ENCODE data around the gene DLG4.

Gene DLG4

GRCh38 chr17:7219812-7220592, at the start of gene DLG4, which contains the start of gene ACADVL:
Gene DLG4, minus strand, starts transcription at chr17:7219836.
Gene ACADVL, plus strand, starts transcription at chr17:7219938. Its CDS starts 47 bp downstream, at chr17:7219985.
- TF ChIP-seq EZH2phosphoT487 (IDR thresholded peaks at IDR 0.05; ENCODE audit: borderline replicate concordance, low read length) (no peak), CTCF (IDR thresholded peaks at IDR 0.05; ENCODE audit: low read depth, low read length, poor library complexity, severe bottlenecking) (no peak)
- H3K9me3 ChIP-seq (ENCODE audit: control insufficient read depth, insufficient read depth, low read length), result no peaks in the 10 kb centered on the region
- peaks cover 42% of the 10 kb centered on the region for H3K36me3 ChIP-seq (ENCODE audit: control insufficient read depth, low read length)
- peak within 1 kb of the TSS; percentile 43 for H3K27ac ChIP-seq (ENCODE audit: low read depth, low read length)
- H4K20me1 ChIP-seq (ENCODE audit: control insufficient read depth, insufficient read depth, low read depth, low read length), result peaks cover 5% of the 10 kb centered on the region; the same call in 1 of the 2 replicates
- H3K9me2 ChIP-seq (replicated peaks; ENCODE audit: control insufficient read depth, low read length), result no peaks in the 10 kb centered on the region
- H3F3A ChIP-seq (ENCODE audit: control insufficient read depth, insufficient read depth), result peaks cover 17% of the 10 kb centered on the region
- peaks cover 26% of the 10 kb centered on the region for H3K79me2 ChIP-seq (ENCODE audit: control insufficient read depth, low read length)
- no peaks in the 10 kb centered on the region for H3K27me3 ChIP-seq (ENCODE audit: control insufficient read depth, low read length)
- H3K4me2 ChIP-seq (ENCODE audit: low read length), result peak within 1 kb of the TSS; percentile 82
- peak within 1 kb of the TSS; percentile 73 for H3K4me3 ChIP-seq (ENCODE audit: low read length)
- H3K4me1 ChIP-seq (ENCODE audit: control insufficient read depth, low read length), result peaks cover 56% of the 10 kb centered on the region

GRCh38 chr17:7266784-7267183, 47.1 kb upstream of the DLG4 start:
- TF ChIP-seq CTCF (IDR thresholded peaks at IDR 0.05; ENCODE audit: low read depth, low read length, poor library complexity, severe bottlenecking), result no peak
- TF ChIP-seq EZH2phosphoT487 (IDR thresholded peaks at IDR 0.05; ENCODE audit: borderline replicate concordance, low read length), result no peak
- H3K4me3 ChIP-seq (ENCODE audit: low read length), result no peak overlapping the region
- no peaks in the 10 kb centered on the region for H3F3A ChIP-seq (ENCODE audit: control insufficient read depth, insufficient read depth)
- no peaks in the 10 kb centered on the region for H3K36me3 ChIP-seq (ENCODE audit: control insufficient read depth, low read length)
- no peaks in the 10 kb centered on the region for H3K9me3 ChIP-seq (ENCODE audit: control insufficient read depth, insufficient read depth, low read length)
- H3K4me2 ChIP-seq (ENCODE audit: low read length), result no peak overlapping the region
- no peaks in the 10 kb centered on the region for H3K79me2 ChIP-seq (ENCODE audit: control insufficient read depth, low read length)
- no peak overlapping the region for H3K27ac ChIP-seq (ENCODE audit: low read depth, low read length)
- peaks cover 20% of the 10 kb centered on the region for H3K4me1 ChIP-seq (ENCODE audit: control insufficient read depth, low read length)
- no peaks in the 10 kb centered on the region for H4K20me1 ChIP-seq (ENCODE audit: control insufficient read depth, insufficient read depth, low read depth, low read length)
- peaks cover 25% of the 10 kb centered on the region for H3K27me3 ChIP-seq (ENCODE audit: control insufficient read depth, low read length)
- no peaks in the 10 kb centered on the region for H3K9me2 ChIP-seq (replicated peaks; ENCODE audit: control insufficient read depth, low read length)

- Histone ChIP-seq H3K79me2 (ENCODE audit: control insufficient read depth, low read length) (no peaks in the 10 kb centered on the region), H4K20me1 (ENCODE audit: control insufficient read depth, insufficient read depth, low read depth, low read length) (no peaks in the 10 kb centered on the region), H3K4me3 (ENCODE audit: low read length) (peak overlapping the region; percentile 62), H3K9me3 (ENCODE audit: control insufficient read depth, insufficient read depth, low read length) (no peaks in the 10 kb centered on the region), H3K36me3 (ENCODE audit: control insufficient read depth, low read length) (peaks cover 12% of the 10 kb centered on the region), H3K27me3 (ENCODE audit: control insufficient read depth, low read length) (peaks cover 32% of the 10 kb centered on the region), H3K4me2 (ENCODE audit: low read length) (peak overlapping the region; percentile 87), H3K27ac (ENCODE audit: low read depth, low read length) (no peak overlapping the region), H3K4me1 (ENCODE audit: control insufficient read depth, low read length) (peaks cover 31% of the 10 kb centered on the region), H3K9me2 (replicated peaks; ENCODE audit: control insufficient read depth, low read length) (no peaks in the 10 kb centered on the region), H3F3A (ENCODE audit: control insufficient read depth, insufficient read depth) (peaks cover 6% of the 10 kb centered on the region; the same call in 1 of the 2 replicates)
- no peak for TF ChIP-seq CTCF (IDR thresholded peaks at IDR 0.05; ENCODE audit: low read depth, low read length, poor library complexity, severe bottlenecking)
- TF ChIP-seq EZH2phosphoT487 (IDR thresholded peaks at IDR 0.05; ENCODE audit: borderline replicate concordance, low read length), result no peak
Measured at GRCh38 chr17:7263801-7264078, 44.1 kb upstream of the DLG4 start.

Measured in DOHH2 (cell line).